Activated naive CD4-positive, alpha-beta T cell treated with anti-CD3 and anti-CD28 coated beads, Interleukin-2, amount 10 ng/mL, durations not matched to agents 7 days and 5 days (primary cell): ENCODE data around the gene KDM2A.
"Not testable (repeated sequence)": the region's sequence is repeated elsewhere in the genome, so short reads cannot be mapped to it uniquely, and the experiment has no call there.

Source experiments
- CTCF ChIA-PET: fragments of 350-600 bp; sonication (Branson Sonifier 250); formaldehyde crosslinking; loops from one replicate; lab custom pipeline; 2021; ENCODE audit warnings: antibody characterized with exemption; lab: Charles Lee
- DNase-seq: peaks from one replicate; pipeline ENCODE4 v3.0.0-alpha.2; 2020
- H3K27ac Mint-ChIP-seq: one replicate; pipeline ENCODE4 v1.8.0; 2021; ENCODE audit warnings: mild to moderate bottlenecking, moderate library complexity, mixed read lengths
- H3K27me3 Mint-ChIP-seq: one replicate; pipeline ENCODE4 v1.8.0; 2021; ENCODE audit warnings: mild to moderate bottlenecking, mixed read lengths
- H3K36me3 Mint-ChIP-seq: one replicate; pipeline ENCODE4 v1.8.0; 2021; ENCODE audit warnings: mixed read lengths
- H3K4me1 Mint-ChIP-seq: one replicate; pipeline ENCODE4 v1.8.0; 2021; ENCODE audit warnings: mixed read lengths
- H3K4me3 Mint-ChIP-seq: one replicate; pipeline ENCODE4 v1.8.0; 2021; ENCODE audit warnings: mild to moderate bottlenecking, moderate library complexity, mixed read lengths
- H3K9me3 Mint-ChIP-seq: one replicate; pipeline ENCODE4 v1.8.0; 2021; ENCODE audit warnings: mixed read lengths

The KDM2A gene

GRCh38 chr11:67123801-67124200 lies 4.7 kb downstream of the KDM2A start:
- H3K27me3 Mint-ChIP-seq: not testable (repeated sequence)

DNA sequence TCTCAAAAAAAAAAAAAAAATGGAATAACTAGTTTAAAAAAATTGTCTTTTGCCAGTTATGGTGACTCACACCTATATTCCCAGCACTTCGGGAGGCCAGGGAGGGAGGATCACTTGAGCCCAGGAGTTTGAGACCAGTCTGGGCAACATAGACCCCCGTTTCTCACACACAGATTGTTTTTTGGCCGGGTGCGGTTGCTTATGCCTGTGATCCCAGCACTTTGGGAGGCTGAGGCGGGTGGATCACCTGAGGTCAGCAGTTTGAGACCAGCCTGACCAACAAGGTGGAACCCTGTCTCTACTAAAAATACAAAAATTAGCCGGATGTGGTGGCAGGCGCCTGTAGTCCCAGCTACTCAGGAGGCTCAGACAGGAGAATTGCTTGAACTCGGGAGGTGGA lies 7.2 kb downstream of the KDM2A start:
- not testable (repeated sequence) for DNase-seq, H3K27ac Mint-ChIP-seq, H3K9me3 Mint-ChIP-seq, H3K27me3 Mint-ChIP-seq, H3K4me3 Mint-ChIP-seq
- peaks cover 24% of the 10 kb centered on the region for H3K36me3 Mint-ChIP-seq
- CTCF ChIA-PET: interaction anchor here (0.6 to 0.9 kb wide), 2 partner anchors 98 to 220 kb away, joined by 3 to 7 read pairs; no protein-coding TSS in a partner anchor
- peaks cover 22% of the 10 kb centered on the region for H3K4me1 Mint-ChIP-seq

More at GRCh38 chr11:67123801-67124200, 4.7 kb downstream of the KDM2A start:
- H3K27ac Mint-ChIP-seq, H3K4me3 Mint-ChIP-seq, DNase-seq, H3K9me3 Mint-ChIP-seq: not testable (repeated sequence)
- peaks cover 29% of the 10 kb centered on the region for H3K36me3 Mint-ChIP-seq
- CTCF ChIA-PET: interaction anchor here (0.7 kb wide), 1 partner anchor 194 kb away, joined by 3 read pairs; no protein-coding TSS in a partner anchor
- H3K4me1 Mint-ChIP-seq: peaks cover 19% of the 10 kb centered on the region

- no peaks in the 10 kb centered on the region for H3K9me3 Mint-ChIP-seq
- peaks cover 15% of the 10 kb centered on the region for H3K4me1 Mint-ChIP-seq
These were observed 7.9 kb downstream of the KDM2A start for GRCh38 chr11:67126986-67127385.

DNA sequence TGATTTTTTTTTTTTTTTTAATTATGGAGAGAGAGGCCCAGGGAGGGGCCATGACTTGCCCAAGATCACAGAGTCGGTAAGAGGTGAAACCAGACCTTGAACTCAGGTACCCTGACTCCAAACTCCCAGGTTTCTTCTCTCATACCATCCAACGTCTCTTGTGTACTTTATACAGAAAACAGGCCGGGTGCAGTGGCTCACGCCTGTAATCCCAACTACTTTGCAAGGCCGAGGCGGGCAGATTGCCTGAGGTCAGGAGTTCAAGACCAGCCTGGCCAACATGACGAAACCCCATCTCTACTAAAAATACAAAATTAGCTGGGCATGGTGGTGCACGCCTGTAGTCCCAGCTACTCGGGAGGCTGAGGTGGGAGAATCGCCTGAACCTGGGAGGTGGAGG lies 11.8 kb downstream of the KDM2A start:
- H3K4me3 Mint-ChIP-seq, H3K9me3 Mint-ChIP-seq: not testable (repeated sequence)
- H3K36me3 Mint-ChIP-seq: peaks cover 42% of the 10 kb centered on the region

More at GRCh38 chr11:67126986-67127385, 7.9 kb downstream of the KDM2A start:
- Mint-ChIP-seq H3K36me3 (peaks cover 25% of the 10 kb centered on the region), H3K4me3 (no peak overlapping the region), H3K27me3 (no peaks in the 10 kb centered on the region), H3K27ac (no peak overlapping the region)
- no peak for DNase-seq
- CTCF ChIA-PET: interaction anchor here (0.6 to 0.9 kb wide), 3 partner anchors 42 to 220 kb away, joined by 3 to 7 read pairs (median 3); no protein-coding TSS in a partner anchor

GRCh38 chr11:67136156-67136555 lies 17.1 kb downstream of the KDM2A start:
- no peaks in the 10 kb centered on the region for H3K4me1 Mint-ChIP-seq
- H3K27ac Mint-ChIP-seq: no peak overlapping the region
- no peak for DNase-seq
- H3K36me3 Mint-ChIP-seq: peaks cover 62% of the 10 kb centered on the region
- no peak overlapping the region for H3K4me3 Mint-ChIP-seq
- CTCF ChIA-PET: no interaction called here
- no peaks in the 10 kb centered on the region for H3K27me3 Mint-ChIP-seq
- no peaks in the 10 kb centered on the region for H3K9me3 Mint-ChIP-seq

More for the DNA sequence above, 11.8 kb downstream of the KDM2A start:
- CTCF ChIA-PET, H3K27ac Mint-ChIP-seq, DNase-seq, H3K4me1 Mint-ChIP-seq, H3K27me3 Mint-ChIP-seq: not testable (repeated sequence)

GRCh38 chr11:67138922-67139321 lies 19.9 kb downstream of the KDM2A start:
- Mint-ChIP-seq H3K4me1 (peaks cover 3% of the 10 kb centered on the region), H3K27ac (no peak overlapping the region), H3K4me3 (no peak overlapping the region), H3K9me3 (no peaks in the 10 kb centered on the region), H3K36me3 (peaks cover 56% of the 10 kb centered on the region), H3K27me3 (no peaks in the 10 kb centered on the region)
- CTCF ChIA-PET: no interaction called here
- no peak for DNase-seq

- H3K36me3 Mint-ChIP-seq: peaks cover 24% of the 10 kb centered on the region
- H3K27ac Mint-ChIP-seq: no peak overlapping the region
- DNase-seq: no peak
- H3K27me3 Mint-ChIP-seq: no peaks in the 10 kb centered on the region
- H3K9me3 Mint-ChIP-seq: no peaks in the 10 kb centered on the region
- no peak overlapping the region for H3K4me3 Mint-ChIP-seq
- CTCF ChIA-PET: no interaction called here
- peaks cover 6% of the 10 kb centered on the region for H3K4me1 Mint-ChIP-seq
These were observed 27.6 kb downstream of the KDM2A start for GRCh38 chr11:67146516-67147226.

DNA sequence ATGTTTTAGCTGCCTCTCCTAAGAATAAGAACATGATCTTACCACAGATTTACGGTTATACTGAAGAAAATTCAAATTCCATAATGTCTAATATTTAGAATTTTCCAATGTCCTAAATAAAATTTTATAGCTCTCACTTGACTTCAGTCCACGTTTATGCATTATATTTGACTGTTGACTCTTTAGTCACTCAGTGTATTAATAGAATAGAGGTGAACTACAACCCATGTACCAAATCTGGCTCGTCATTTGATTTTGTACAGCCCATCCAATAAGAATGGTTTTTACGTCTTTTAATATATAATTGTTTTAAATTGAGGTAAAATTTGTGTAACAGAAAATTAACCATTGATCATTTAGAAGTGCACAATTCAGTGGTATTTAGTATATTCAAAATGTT lies 34.9 kb downstream of the KDM2A start:
- Mint-ChIP-seq H3K36me3 (peaks cover 16% of the 10 kb centered on the region), H3K27ac (no peak overlapping the region), H3K4me1 (peaks cover 3% of the 10 kb centered on the region), H3K27me3 (no peaks in the 10 kb centered on the region), H3K4me3 (no peak overlapping the region), H3K9me3 (no peaks in the 10 kb centered on the region)
- no peak for DNase-seq
- CTCF ChIA-PET: no interaction called here

GRCh38 chr11:67154726-67155125 lies 35.7 kb downstream of the KDM2A start:
- H3K4me1 Mint-ChIP-seq: peaks cover 3% of the 10 kb centered on the region
- CTCF ChIA-PET: no interaction called here
- DNase-seq: no peak
- no peak overlapping the region for H3K27ac Mint-ChIP-seq
- H3K27me3 Mint-ChIP-seq: no peaks in the 10 kb centered on the region
- H3K4me3 Mint-ChIP-seq: no peak overlapping the region
- H3K9me3 Mint-ChIP-seq: no peaks in the 10 kb centered on the region
- H3K36me3 Mint-ChIP-seq: peaks cover 15% of the 10 kb centered on the region

- peaks cover 9% of the 10 kb centered on the region for H3K4me1 Mint-ChIP-seq
- H3K9me3 Mint-ChIP-seq: no peaks in the 10 kb centered on the region
- H3K36me3 Mint-ChIP-seq: peaks cover 8% of the 10 kb centered on the region
- H3K4me3 Mint-ChIP-seq: no peak overlapping the region
- H3K27ac Mint-ChIP-seq: no peak overlapping the region
- CTCF ChIA-PET: interaction anchor here (0.6 to 2.2 kb wide), 3 partner anchors 9 to 76 kb away, joined by 3 to 6 read pairs (median 4); no protein-coding TSS in a partner anchor
- no peak for DNase-seq
- no peaks in the 10 kb centered on the region for H3K27me3 Mint-ChIP-seq
These were observed 38.6 kb downstream of the KDM2A start for GRCh38 chr11:67157691-67158090.

- Mint-ChIP-seq H3K9me3 (no peaks in the 10 kb centered on the region), H3K27ac (no peak overlapping the region), H3K4me1 (peaks cover 9% of the 10 kb centered on the region), H3K27me3 (no peaks in the 10 kb centered on the region), H3K36me3 (peaks cover 12% of the 10 kb centered on the region), H3K4me3 (no peak overlapping the region)
- no peak for DNase-seq
- CTCF ChIA-PET: interaction anchor here (0.6 to 2.2 kb wide), 3 partner anchors 9 to 76 kb away, joined by 3 to 6 read pairs (median 4); no protein-coding TSS in a partner anchor
These were observed 39.2 kb downstream of the KDM2A start for GRCh38 chr11:67158221-67158620.

GRCh38 chr11:67160045-67160444 lies 41.0 kb downstream of the KDM2A start:
- peaks cover 9% of the 10 kb centered on the region for H3K4me1 Mint-ChIP-seq
- no peaks in the 10 kb centered on the region for H3K27me3 Mint-ChIP-seq
- peaks cover 10% of the 10 kb centered on the region for H3K36me3 Mint-ChIP-seq
- CTCF ChIA-PET: interaction anchor here (1.0 kb wide), 1 partner anchor 223 kb away, joined by 3 read pairs; no protein-coding TSS in a partner anchor
- H3K27ac Mint-ChIP-seq: no peak overlapping the region
- DNase-seq: no peak
- no peaks in the 10 kb centered on the region for H3K9me3 Mint-ChIP-seq
- H3K4me3 Mint-ChIP-seq: no peak overlapping the region

DNA sequence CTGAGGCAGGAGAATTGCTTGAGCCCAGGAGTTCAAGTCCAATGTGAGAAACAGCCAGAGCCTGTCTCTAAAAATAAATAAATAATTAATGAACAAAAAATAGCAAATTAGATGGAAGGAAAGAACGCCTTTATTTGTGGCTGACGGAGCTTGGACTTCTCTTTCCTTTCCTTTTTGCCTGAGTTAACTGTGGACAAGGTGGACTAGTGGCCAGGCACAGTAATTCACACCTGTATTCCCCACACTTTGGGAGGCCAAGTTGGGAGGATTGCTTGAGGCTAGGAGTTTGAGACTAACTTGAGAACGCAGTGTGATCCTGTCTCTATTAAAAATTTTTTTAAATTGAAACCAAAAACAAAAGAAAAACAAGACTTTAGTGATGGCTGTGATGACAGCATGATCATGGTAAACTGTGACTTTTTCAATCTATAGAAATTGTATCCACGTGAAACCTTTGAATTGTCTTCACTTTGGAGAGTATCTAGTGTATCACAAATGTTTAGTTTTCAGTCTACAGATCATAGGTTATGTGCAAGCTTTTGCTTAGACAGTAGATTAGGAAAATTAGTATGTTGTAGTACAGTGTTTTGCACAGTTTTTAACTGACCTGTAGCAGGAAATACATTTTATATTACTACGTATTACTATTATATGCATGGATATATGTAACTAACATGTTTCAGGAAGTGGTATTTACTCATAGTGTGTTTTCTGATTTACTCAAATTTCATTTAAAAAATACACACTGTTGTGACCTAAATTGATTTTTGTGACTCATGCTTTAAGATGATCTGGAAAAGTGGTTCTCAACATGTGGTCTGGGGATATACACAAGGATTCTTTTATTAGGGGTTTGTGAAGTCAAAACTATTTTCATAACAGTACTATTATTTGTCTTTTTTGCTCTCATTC lies 42.1 kb downstream of the KDM2A start:
- H3K27me3 Mint-ChIP-seq: no peaks in the 10 kb centered on the region
- CTCF ChIA-PET: interaction anchor here (1.0 kb wide), 1 partner anchor 221 kb away, joined by 3 read pairs; no protein-coding TSS in a partner anchor
- peaks cover 15% of the 10 kb centered on the region for H3K36me3 Mint-ChIP-seq
- no peak for DNase-seq
- H3K4me3 Mint-ChIP-seq: no peak overlapping the region
- H3K4me1 Mint-ChIP-seq: peaks cover 11% of the 10 kb centered on the region
- no peaks in the 10 kb centered on the region for H3K9me3 Mint-ChIP-seq
- H3K27ac Mint-ChIP-seq: peak overlapping the region; percentile 62

DNA sequence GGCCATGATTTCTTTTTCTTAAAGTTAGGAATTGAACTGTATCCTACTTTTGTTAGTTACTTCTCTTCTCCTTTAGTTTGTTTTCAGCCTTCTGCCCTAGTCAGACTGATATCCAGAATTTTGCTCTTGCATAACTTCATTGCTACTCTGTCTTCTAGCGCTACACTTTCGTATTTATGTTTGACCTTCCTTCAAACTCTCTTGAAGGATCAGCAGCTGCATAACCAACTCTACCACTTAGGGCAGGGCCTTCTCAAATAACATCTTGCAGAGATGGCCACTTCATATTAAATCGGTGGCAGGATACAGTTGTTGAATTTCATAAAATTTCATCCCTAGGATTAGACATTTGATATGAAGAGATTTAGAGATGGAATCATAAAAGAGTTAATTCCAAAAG lies 43.9 kb downstream of the KDM2A start:
- H3K4me1 Mint-ChIP-seq: peaks cover 10% of the 10 kb centered on the region
- CTCF ChIA-PET: no interaction called here
- H3K36me3 Mint-ChIP-seq: peaks cover 13% of the 10 kb centered on the region
- H3K4me3 Mint-ChIP-seq: no peak overlapping the region
- no peak overlapping the region for H3K27ac Mint-ChIP-seq
- no peaks in the 10 kb centered on the region for H3K27me3 Mint-ChIP-seq
- H3K9me3 Mint-ChIP-seq: no peaks in the 10 kb centered on the region
- no peak for DNase-seq
